CD4-positive, alpha-beta T cell (primary cell): ENCODE results near the gene P4HA1. TPM values are rescaled to one million over a fixed set of nuclear protein-coding genes. Genes with fewer than 3 reads are reported as not detected.
"Not testable (repeated sequence)": the region's sequence is repeated elsewhere in the genome, so short reads cannot be mapped to it uniquely, and the experiment has no call there.

ENCODE experiments used
- ATAC-seq: fragments of 200-7000 bp; cut with Tn5 transposase; one replicate; pipeline ENCODE4 v1.10.0; 2022; ENCODE audit warnings: mild to moderate bottlenecking; ENCODE audit not compliant: poor library complexity
- CTCF ChIA-PET: fragments of 350-600 bp; sonication (Branson Sonifier 250); formaldehyde crosslinking; loops from one replicate; lab custom pipeline; 2021; ENCODE audit warnings: antibody characterized with exemption, inconsistent platforms; lab: Charles Lee
- POLR2A ChIA-PET: fragments of 350-600 bp; sonication (Branson Sonifier 250); formaldehyde crosslinking; loops from one replicate; lab custom pipeline; 2021; ENCODE audit warnings: antibody characterized with exemption, inconsistent platforms; lab: Charles Lee
- DNase-seq, 14 experiments: peaks; one replicate each; pipeline ENCODE4 v3.0.0-alpha.2; 2013 to 2020; ENCODE audit warnings: mixed read lengths in 2 of 14
- H3K27ac ChIP-seq, 2 donors: one replicate each; pipeline versions ENCODE4 v1.5.1 to v1.7.0; 2013; ENCODE audit warnings: low read length in 2 of 2, low read depth in 1 of 2, mild to moderate bottlenecking in 1 of 2
- H3K27me3 ChIP-seq, 2 experiments: 1 replicate in 1 of 2; 2 replicates in 1 of 2; pipeline versions ENCODE4 v1.6.1 to v1.7.0; 2013; ENCODE audit warnings: low read length in 2 of 2, control low read depth in 1 of 2, mild to moderate bottlenecking in 1 of 2, moderate library complexity in 1 of 2; ENCODE audit not compliant: insufficient read depth in 2 of 2, control insufficient read depth in 1 of 2
- H3K36me3 ChIP-seq: one replicate; pipeline ENCODE4 v1.6.1; 2013; ENCODE audit warnings: low read length, control low read depth; ENCODE audit not compliant: insufficient read depth
- H3K4me1 ChIP-seq: one replicate; pipeline ENCODE4 v1.6.1; 2013; ENCODE audit warnings: low read length, control low read depth; ENCODE audit not compliant: insufficient read depth
- H3K4me3 ChIP-seq: one replicate; pipeline ENCODE4 v1.5.1; 2013; ENCODE audit warnings: mild to moderate bottlenecking, low read length, moderate library complexity
- H3K9me3 ChIP-seq, 2 experiments: 1 replicate in 1 of 2; 2 replicates in 1 of 2; pipeline versions ENCODE4 v1.6.1 to v1.7.0; 2013; ENCODE audit warnings: low read length in 2 of 2, mild to moderate bottlenecking in 2 of 2, control low read depth in 1 of 2, moderate library complexity in 1 of 2; ENCODE audit not compliant: control insufficient read depth in 1 of 2, insufficient read depth in 1 of 2
- H3K27ac Mint-ChIP-seq: one replicate; pipeline ENCODE4 v1.8.0; 2020; ENCODE audit warnings: mixed read lengths
- H3K27me3 Mint-ChIP-seq: one replicate; pipeline ENCODE4 v1.8.0; 2021; ENCODE audit warnings: mixed read lengths
- H3K36me3 Mint-ChIP-seq: one replicate; pipeline ENCODE4 v1.8.0; 2021; ENCODE audit warnings: low read depth, mixed read lengths
- H3K4me1 Mint-ChIP-seq: one replicate; pipeline ENCODE4 v1.8.0; 2021; ENCODE audit warnings: low read depth, mixed read lengths
- H3K4me3 Mint-ChIP-seq: one replicate; pipeline ENCODE4 v1.8.0; 2020; ENCODE audit warnings: mild to moderate bottlenecking, mixed read lengths
- H3K9me3 Mint-ChIP-seq: one replicate; pipeline ENCODE4 v1.8.0; 2020; ENCODE audit warnings: mixed read lengths
- intact Hi-C, 2 experiments: fragments of 100-400 bp; cut with DNase I in 1 of 2; cut with micrococcal nuclease in 1 of 2; formaldehyde crosslinking; loops; one replicate each; pipeline versions ENCODE4 v1.15.1 to v1.9.0; 2023 to 2025; cut with DNase I, micrococcal nuclease
- total RNA-seq, 174 experiments: library from RNA in 2 of 174; stranded (reverse) in 2 of 174; gene quantifications; one replicate each; pipeline ENCODE4 v1.2.3 and lab custom pipeline; 2021 to 2026
- TF ChIP-seq, protein P1 (sequence below): fragments of 200-600 bp; IDR thresholded peaks from one replicate; pipeline ENCODE4 v1.8.0; 2022; ENCODE audit warnings: antibody characterized with exemption, mild to moderate bottlenecking

P4HA1 gene
- total RNA-seq, 2 experiments from 2014 or later = 9.0 to 9.1 TPM

- Histone ChIP-seq H3K36me3 (peaks cover 24% of the 10 kb centered on the region), H3K27ac (no peak overlapping the region), H3K27me3 (no peaks in the 10 kb centered on the region), H3K9me3 (no peaks in the 10 kb centered on the region), H3K4me3 (no peak overlapping the region), H3K4me1 (no peaks in the 10 kb centered on the region)
- H3K9me3 Mint-ChIP-seq = no peaks in the 10 kb centered on the region
- no peaks in the 10 kb centered on the region for H3K27me3 Mint-ChIP-seq
- no peak overlapping the region for H3K27ac Mint-ChIP-seq
- H3K4me1 Mint-ChIP-seq = no peaks in the 10 kb centered on the region
- no peak for DNase-seq
- CTCF ChIA-PET = no interaction called here
- POLR2A ChIA-PET = no interaction called here
- no peak overlapping the region for H3K4me3 Mint-ChIP-seq
- TF ChIP-seq, protein P1, sequence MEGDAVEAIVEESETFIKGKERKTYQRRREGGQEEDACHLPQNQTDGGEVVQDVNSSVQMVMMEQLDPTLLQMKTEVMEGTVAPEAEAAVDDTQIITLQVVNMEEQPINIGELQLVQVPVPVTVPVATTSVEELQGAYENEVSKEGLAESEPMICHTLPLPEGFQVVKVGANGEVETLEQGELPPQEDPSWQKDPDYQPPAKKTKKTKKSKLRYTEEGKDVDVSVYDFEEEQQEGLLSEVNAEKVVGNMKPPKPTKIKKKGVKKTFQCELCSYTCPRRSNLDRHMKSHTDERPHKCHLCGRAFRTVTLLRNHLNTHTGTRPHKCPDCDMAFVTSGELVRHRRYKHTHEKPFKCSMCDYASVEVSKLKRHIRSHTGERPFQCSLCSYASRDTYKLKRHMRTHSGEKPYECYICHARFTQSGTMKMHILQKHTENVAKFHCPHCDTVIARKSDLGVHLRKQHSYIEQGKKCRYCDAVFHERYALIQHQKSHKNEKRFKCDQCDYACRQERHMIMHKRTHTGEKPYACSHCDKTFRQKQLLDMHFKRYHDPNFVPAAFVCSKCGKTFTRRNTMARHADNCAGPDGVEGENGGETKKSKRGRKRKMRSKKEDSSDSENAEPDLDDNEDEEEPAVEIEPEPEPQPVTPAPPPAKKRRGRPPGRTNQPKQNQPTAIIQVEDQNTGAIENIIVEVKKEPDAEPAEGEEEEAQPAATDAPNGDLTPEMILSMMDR = no peak
- intact Hi-C loops = no loop called here
- no peak for ATAC-seq
- peaks cover 33% of the 10 kb centered on the region for H3K36me3 Mint-ChIP-seq
These were observed 57.0 kb downstream of the P4HA1 start for GRCh38 chr10:73039635-73040034.

DNA sequence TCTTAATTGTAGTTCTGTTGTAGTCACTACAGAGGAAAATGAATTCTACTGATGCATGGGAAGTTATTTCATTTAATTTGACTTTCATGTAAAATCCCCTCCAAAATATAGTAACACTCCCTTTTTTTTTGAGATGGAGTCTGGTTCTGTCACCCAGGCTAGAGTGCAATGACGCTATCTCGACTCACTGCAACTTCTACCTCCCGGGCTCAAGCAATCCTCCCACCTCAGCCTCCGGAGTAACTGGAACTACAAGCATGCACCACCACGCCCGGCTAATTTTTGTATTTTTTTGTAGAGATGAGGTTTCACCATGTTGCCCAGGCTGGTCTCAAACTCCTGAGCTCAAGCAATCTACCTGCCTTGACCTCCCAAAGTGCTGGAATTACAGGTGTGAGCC lies 60.4 kb downstream of the P4HA1 start:
- H3K36me3 Mint-ChIP-seq = peaks cover 46% of the 10 kb centered on the region
- ATAC-seq, H3K4me3 Mint-ChIP-seq, H3K27me3 ChIP-seq, H3K27me3 Mint-ChIP-seq, CTCF ChIA-PET, POLR2A ChIA-PET, H3K27ac ChIP-seq, H3K4me1 ChIP-seq, H3K9me3 ChIP-seq, H3K27ac Mint-ChIP-seq, DNase-seq, H3K9me3 Mint-ChIP-seq, H3K36me3 ChIP-seq, intact Hi-C loops, H3K4me1 Mint-ChIP-seq, H3K4me3 ChIP-seq: not testable (repeated sequence)

GRCh38 chr10:73032536-73032935 lies 64.1 kb downstream of the P4HA1 start:
- H3K4me3 Mint-ChIP-seq = no peak overlapping the region
- Histone ChIP-seq H3K36me3 (peaks cover 33% of the 10 kb centered on the region), H3K27ac (no peak overlapping the region), H3K9me3 (no peaks in the 10 kb centered on the region), H3K4me3 (no peak overlapping the region), H3K4me1 (no peaks in the 10 kb centered on the region), H3K27me3 (no peaks in the 10 kb centered on the region)
- intact Hi-C loops = no loop called here
- no peak overlapping the region for H3K27ac Mint-ChIP-seq
- no peaks in the 10 kb centered on the region for H3K4me1 Mint-ChIP-seq
- no peak for DNase-seq
- TF ChIP-seq, protein P1 = no peak
- CTCF ChIA-PET = no interaction called here
- no peaks in the 10 kb centered on the region for H3K9me3 Mint-ChIP-seq
- POLR2A ChIA-PET = no interaction called here
- H3K27me3 Mint-ChIP-seq = no peaks in the 10 kb centered on the region
- ATAC-seq = no peak
- H3K36me3 Mint-ChIP-seq = peaks cover 68% of the 10 kb centered on the region

DNA sequence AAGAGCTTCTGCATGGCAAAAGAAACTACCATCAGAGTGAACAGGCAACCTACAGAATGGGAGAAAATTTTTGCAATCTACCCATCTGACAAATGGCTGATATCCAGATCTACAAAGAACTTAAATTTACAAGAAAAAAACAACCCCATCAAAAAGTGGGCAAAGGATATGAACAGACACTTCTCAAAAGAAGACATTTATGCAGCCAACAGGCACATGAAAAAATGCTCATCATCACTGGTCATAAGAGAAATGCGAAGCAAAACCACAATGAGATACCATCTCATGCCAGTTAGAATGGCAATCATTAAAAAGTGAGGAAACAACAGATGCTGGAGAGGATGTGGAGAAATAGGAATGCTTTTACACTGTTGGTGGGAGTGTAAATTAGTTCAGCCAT lies 70.0 kb downstream of the P4HA1 start:
- H3K4me1 ChIP-seq, H3K4me1 Mint-ChIP-seq, H3K27ac ChIP-seq, H3K27ac Mint-ChIP-seq, CTCF ChIA-PET, DNase-seq, H3K4me3 ChIP-seq, H3K27me3 ChIP-seq, H3K9me3 ChIP-seq, POLR2A ChIA-PET, ATAC-seq, H3K9me3 Mint-ChIP-seq, H3K4me3 Mint-ChIP-seq, intact Hi-C loops, H3K27me3 Mint-ChIP-seq: not testable (repeated sequence)
- H3K36me3 ChIP-seq = peaks cover 32% of the 10 kb centered on the region
- peaks cover 73% of the 10 kb centered on the region for H3K36me3 Mint-ChIP-seq

DNA sequence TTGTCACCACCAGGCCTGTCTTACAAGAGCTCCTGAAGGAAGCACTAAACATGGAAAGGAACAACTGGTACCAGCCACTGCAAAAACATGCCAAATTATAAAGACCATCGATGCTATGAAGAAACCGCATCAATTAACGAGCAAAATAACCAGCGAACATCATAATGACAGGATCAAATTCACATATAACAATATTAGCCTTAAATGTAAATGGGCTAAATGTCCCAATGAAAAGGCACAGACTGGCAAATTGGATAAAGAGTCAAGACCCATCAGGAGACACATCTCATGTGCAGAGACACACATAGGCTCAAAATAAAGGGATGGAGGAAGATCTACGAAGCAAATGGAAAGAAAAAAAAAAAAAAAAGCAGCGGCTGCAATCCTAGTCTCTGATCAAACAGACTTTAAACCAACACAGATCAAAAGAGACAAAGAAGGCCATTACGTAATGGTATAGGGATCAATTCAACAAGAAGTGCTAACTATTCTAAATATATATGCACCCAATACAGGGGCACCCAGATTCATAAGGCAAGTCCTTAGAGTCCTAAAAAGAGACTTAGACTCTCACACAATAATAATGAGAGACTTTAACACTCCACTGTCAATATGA lies 73.1 kb downstream of the P4HA1 start:
- DNase-seq, H3K27ac Mint-ChIP-seq, H3K4me1 Mint-ChIP-seq, CTCF ChIA-PET, H3K27me3 ChIP-seq, H3K27me3 Mint-ChIP-seq, ATAC-seq, H3K27ac ChIP-seq, POLR2A ChIA-PET, H3K9me3 Mint-ChIP-seq, H3K4me3 Mint-ChIP-seq, H3K4me3 ChIP-seq, H3K9me3 ChIP-seq, intact Hi-C loops, H3K4me1 ChIP-seq: not testable (repeated sequence)
- H3K36me3 Mint-ChIP-seq = peaks cover 78% of the 10 kb centered on the region
- peaks cover 21% of the 10 kb centered on the region for H3K36me3 ChIP-seq

DNA sequence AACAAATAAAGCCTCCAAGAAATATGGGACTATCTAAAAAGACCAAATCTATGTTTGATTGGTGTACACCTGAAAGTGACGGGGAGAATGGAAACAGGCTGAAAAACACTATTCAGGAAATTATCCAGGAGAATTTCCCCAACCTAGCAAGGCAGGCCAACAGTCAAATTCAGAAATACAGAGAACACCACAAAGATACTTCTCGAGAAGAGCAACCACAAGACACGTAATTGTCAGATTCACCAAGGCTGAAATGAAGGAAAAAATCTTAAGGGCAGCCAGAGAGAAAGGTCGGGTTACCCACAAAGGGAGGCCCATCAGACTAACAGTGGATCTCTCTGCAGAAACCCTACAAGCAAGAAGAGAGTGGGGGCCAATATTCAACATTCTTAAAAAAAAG lies 73.7 kb downstream of the P4HA1 start:
- H3K27ac ChIP-seq, intact Hi-C loops, H3K9me3 ChIP-seq, H3K4me1 Mint-ChIP-seq, DNase-seq, H3K27me3 ChIP-seq, H3K27me3 Mint-ChIP-seq, H3K4me3 ChIP-seq, H3K4me1 ChIP-seq, ATAC-seq, CTCF ChIA-PET, H3K9me3 Mint-ChIP-seq, H3K27ac Mint-ChIP-seq, POLR2A ChIA-PET, H3K4me3 Mint-ChIP-seq: not testable (repeated sequence)
- peaks cover 77% of the 10 kb centered on the region for H3K36me3 Mint-ChIP-seq
- H3K36me3 ChIP-seq = peaks cover 22% of the 10 kb centered on the region
